Measurements from ENCODE around the gene LRRK2. TPM values are rescaled to one million over a fixed set of nuclear protein-coding genes. Genes with fewer than 3 reads are reported as not detected.

Gene LRRK2
- 0.01 TPM in 2 replicates for polyA plus RNA-seq (2013)

- peak; percentile 12 to 42 for DNase-seq
- H2AK5ac ChIP-seq (ENCODE audit: low read length): no peak within 1 kb of the TSS
- no peaks in the 10 kb centered on the region for H3K79me1 ChIP-seq (ENCODE audit: low read length)
- H3K14ac ChIP-seq (ENCODE audit: low read length): no peak within 1 kb of the TSS
- no peaks in the 10 kb centered on the region for H3K79me2 ChIP-seq (ENCODE audit: control insufficient read depth, insufficient read depth, low read length, poor library complexity)
- H3K27ac ChIP-seq (ENCODE audit: low read depth, low read length): no peak within 1 kb of the TSS
- no peak within 1 kb of the TSS for H2BK12ac ChIP-seq (ENCODE audit: low read length)
- no peaks in the 10 kb centered on the region for H3K4me1 ChIP-seq (ENCODE audit: control insufficient read depth in 1 of 2, insufficient read depth in 2 of 2, low read length in 2 of 2)
- no peak within 1 kb of the TSS for H3K9ac ChIP-seq (ENCODE audit: low read length)
- no peak within 1 kb of the TSS for H3K4ac ChIP-seq (ENCODE audit: low read depth, low read length)
- H3K18ac ChIP-seq (ENCODE audit: low read length): no peak within 1 kb of the TSS
- H3K4me2 ChIP-seq (ENCODE audit: low read length): peak within 1 kb of the TSS; percentile 95
- H2BK5ac ChIP-seq (ENCODE audit: low read depth, low read length, poor library complexity): no peak within 1 kb of the TSS
- peak within 1 kb of the TSS; percentile 64 for H3K4me3 ChIP-seq (ENCODE audit: low read depth, low read length)
- no peak within 1 kb of the TSS for H3K23ac ChIP-seq (ENCODE audit: low read length)
- H4K91ac ChIP-seq (ENCODE audit: low read depth, low read length): no peak within 1 kb of the TSS
- H3K9me3 ChIP-seq (ENCODE audit: insufficient read depth, low read depth, low read length): no peaks in the 10 kb centered on the region
- no peaks in the 10 kb centered on the region for H3K36me3 ChIP-seq (ENCODE audit: control insufficient read depth in 1 of 2, insufficient read depth in 2 of 2, low read length in 2 of 2)
- peaks cover 6% of the 10 kb centered on the region for H3K27me3 ChIP-seq (ENCODE audit: insufficient read depth, low read length)
- H4K12ac ChIP-seq (ENCODE audit: low read depth, low read length): no peak within 1 kb of the TSS
- WGBS (ENCODE audit: extremely low coverage, insufficient coverage, insufficient read length): no CpG with 5 or more reads among the region's 78 CpGs
- peak within 1 kb of the TSS; percentile 45 for H4K8ac ChIP-seq (ENCODE audit: low read depth, low read length)
- H2BK120ac ChIP-seq (ENCODE audit: insufficient read depth, low read length, poor library complexity): no peak within 1 kb of the TSS
- peak within 1 kb of the TSS; percentile 35 for H2AFZ ChIP-seq (ENCODE audit: insufficient read depth, low read length, poor library complexity)
Measured at GRCh38 chr12:40224439-40225291, at the start of gene LRRK2. TSS of gene LRRK2 (plus strand) at chr12:40224997. CDS start at chr12:40225132, 135 bp downstream.

GRCh38 chr12:40175045-40175444 is 49.8 kb upstream of the LRRK2 start:
- Histone ChIP-seq H3K4me2 (ENCODE audit: low read length) (no peak overlapping the region), H3K4me3 (ENCODE audit: low read depth, low read length) (no peak overlapping the region), H3K27ac (ENCODE audit: low read depth, low read length) (no peak overlapping the region), H3K4me1 (ENCODE audit: control insufficient read depth in 1 of 2, insufficient read depth in 2 of 2, low read length in 2 of 2) (no peaks in the 10 kb centered on the region), H4K12ac (ENCODE audit: low read depth, low read length) (no peak overlapping the region), H2BK12ac (ENCODE audit: low read length) (no peak overlapping the region), H3K9ac (ENCODE audit: low read length) (no peak overlapping the region), H3K36me3 (ENCODE audit: control insufficient read depth in 1 of 2, insufficient read depth in 2 of 2, low read length in 2 of 2) (no peaks in the 10 kb centered on the region), H2AFZ (ENCODE audit: insufficient read depth, low read length, poor library complexity) (no peak overlapping the region), H2BK120ac (ENCODE audit: insufficient read depth, low read length, poor library complexity) (no peak overlapping the region), H3K18ac (ENCODE audit: low read length) (no peak overlapping the region), H3K79me1 (ENCODE audit: low read length) (no peaks in the 10 kb centered on the region), H2AK5ac (ENCODE audit: low read length) (no peak overlapping the region), H3K9me3 (ENCODE audit: insufficient read depth, low read depth, low read length) (no peaks in the 10 kb centered on the region), H3K14ac (ENCODE audit: low read length) (no peak overlapping the region), H4K8ac (ENCODE audit: low read depth, low read length) (no peak overlapping the region), H4K91ac (ENCODE audit: low read depth, low read length) (no peak overlapping the region), H2BK5ac (ENCODE audit: low read depth, low read length, poor library complexity) (no peak overlapping the region), H3K27me3 (ENCODE audit: insufficient read depth, low read length) (no peaks in the 10 kb centered on the region), H3K79me2 (ENCODE audit: control insufficient read depth, insufficient read depth, low read length, poor library complexity) (no peaks in the 10 kb centered on the region), H3K4ac (ENCODE audit: low read depth, low read length) (no peak overlapping the region), H3K23ac (ENCODE audit: low read length) (no peak overlapping the region)
- no peak for DNase-seq
- WGBS (ENCODE audit: extremely low coverage, insufficient coverage, insufficient read length): no CpG with 5 or more reads among the region's 2 CpGs

GRCh38 chr12:40175489-40175888 is 49.3 kb upstream of the LRRK2 start:
- no peak overlapping the region for H4K8ac ChIP-seq (ENCODE audit: low read depth, low read length)
- no peak overlapping the region for H3K27ac ChIP-seq (ENCODE audit: low read depth, low read length)
- no peak overlapping the region for H2AFZ ChIP-seq (ENCODE audit: insufficient read depth, low read length, poor library complexity)
- no peak overlapping the region for H2BK5ac ChIP-seq (ENCODE audit: low read depth, low read length, poor library complexity)
- H4K91ac ChIP-seq (ENCODE audit: low read depth, low read length): no peak overlapping the region
- no peak overlapping the region for H3K4ac ChIP-seq (ENCODE audit: low read depth, low read length)
- no peaks in the 10 kb centered on the region for H3K27me3 ChIP-seq (ENCODE audit: insufficient read depth, low read length)
- no peak overlapping the region for H3K4me2 ChIP-seq (ENCODE audit: low read length)
- no peak overlapping the region for H3K4me3 ChIP-seq (ENCODE audit: low read depth, low read length)
- H3K36me3 ChIP-seq (ENCODE audit: control insufficient read depth in 1 of 2, insufficient read depth in 2 of 2, low read length in 2 of 2): no peaks in the 10 kb centered on the region
- DNase-seq: no peak
- no peaks in the 10 kb centered on the region for H3K79me1 ChIP-seq (ENCODE audit: low read length)
- H4K12ac ChIP-seq (ENCODE audit: low read depth, low read length): no peak overlapping the region
- H3K9me3 ChIP-seq (ENCODE audit: insufficient read depth, low read depth, low read length): no peaks in the 10 kb centered on the region
- no peaks in the 10 kb centered on the region for H3K4me1 ChIP-seq (ENCODE audit: control insufficient read depth in 1 of 2, insufficient read depth in 2 of 2, low read length in 2 of 2)
- H2AK5ac ChIP-seq (ENCODE audit: low read length): no peak overlapping the region
- H3K14ac ChIP-seq (ENCODE audit: low read length): no peak overlapping the region
- H3K9ac ChIP-seq (ENCODE audit: low read length): no peak overlapping the region
- no peak overlapping the region for H3K23ac ChIP-seq (ENCODE audit: low read length)
- H3K18ac ChIP-seq (ENCODE audit: low read length): no peak overlapping the region
- H2BK12ac ChIP-seq (ENCODE audit: low read length): no peak overlapping the region
- H2BK120ac ChIP-seq (ENCODE audit: insufficient read depth, low read length, poor library complexity): no peak overlapping the region
- H3K79me2 ChIP-seq (ENCODE audit: control insufficient read depth, insufficient read depth, low read length, poor library complexity): no peaks in the 10 kb centered on the region
- no CpG with 5 or more reads among the region's 3 CpGs for WGBS (ENCODE audit: extremely low coverage, insufficient coverage, insufficient read length)

- Histone ChIP-seq H3K4me3 (ENCODE audit: low read depth, low read length) (no peak overlapping the region), H3K4me1 (ENCODE audit: control insufficient read depth in 1 of 2, insufficient read depth in 2 of 2, low read length in 2 of 2) (no peaks in the 10 kb centered on the region), H3K27ac (ENCODE audit: low read depth, low read length) (no peak overlapping the region), H3K14ac (ENCODE audit: low read length) (no peak overlapping the region), H2AFZ (ENCODE audit: insufficient read depth, low read length, poor library complexity) (no peak overlapping the region), H3K36me3 (ENCODE audit: control insufficient read depth in 1 of 2, insufficient read depth in 2 of 2, low read length in 2 of 2) (no peaks in the 10 kb centered on the region), H3K4me2 (ENCODE audit: low read length) (no peak overlapping the region), H3K18ac (ENCODE audit: low read length) (no peak overlapping the region), H3K4ac (ENCODE audit: low read depth, low read length) (no peak overlapping the region), H3K9ac (ENCODE audit: low read length) (no peak overlapping the region), H2BK120ac (ENCODE audit: insufficient read depth, low read length, poor library complexity) (no peak overlapping the region), H3K23ac (ENCODE audit: low read length) (no peak overlapping the region), H4K91ac (ENCODE audit: low read depth, low read length) (no peak overlapping the region), H3K27me3 (ENCODE audit: insufficient read depth, low read length) (no peaks in the 10 kb centered on the region), H2BK12ac (ENCODE audit: low read length) (no peak overlapping the region), H2AK5ac (ENCODE audit: low read length) (no peak overlapping the region), H2BK5ac (ENCODE audit: low read depth, low read length, poor library complexity) (no peak overlapping the region), H4K12ac (ENCODE audit: low read depth, low read length) (no peak overlapping the region), H3K9me3 (ENCODE audit: insufficient read depth, low read depth, low read length) (no peaks in the 10 kb centered on the region), H4K8ac (ENCODE audit: low read depth, low read length) (no peak overlapping the region), H3K79me1 (ENCODE audit: low read length) (no peaks in the 10 kb centered on the region), H3K79me2 (ENCODE audit: control insufficient read depth, insufficient read depth, low read length, poor library complexity) (no peaks in the 10 kb centered on the region)
- no CpG with 5 or more reads among the region's 4 CpGs for WGBS (ENCODE audit: extremely low coverage, insufficient coverage, insufficient read length)
- DNase-seq: no peak
Measured at GRCh38 chr12:40178701-40179100, 46.1 kb upstream of the LRRK2 start.

Measured in trophoblast cell (in vitro differentiated cells and primary cell).